NCI-H510A treated with DMSO at 0.1 percent for 48 hours (cell line): ENCODE data around the gene EPB41L1.
"Not testable (repeated sequence)": the region's sequence is repeated elsewhere in the genome, so short reads cannot be mapped to it uniquely, and the experiment has no call there.

Experiments
- DNase-seq: peaks from one replicate; lab custom pipeline; 2025; lab: John Stamatoyannopoulos, UW

Gene EPB41L1

GRCh38 chr20:36126836-36127527 lies 27.6 kb upstream of the EPB41L1 start:
- DNase-seq: no peak

GRCh38 chr20:36128463-36129159 lies 25.9 kb upstream of the EPB41L1 start:
- no peak for DNase-seq

- DNase-seq: no peak
Measured at GRCh38 chr20:36129160-36129543, 25.4 kb upstream of the EPB41L1 start.

- no peak for DNase-seq
Measured at GRCh38 chr20:36130390-36130789, 24.1 kb upstream of the EPB41L1 start.

- DNase-seq: no peak
Measured at GRCh38 chr20:36132802-36133211, 21.7 kb upstream of the EPB41L1 start.

GRCh38 chr20:36133821-36134220 lies 20.7 kb upstream of the EPB41L1 start:
- no peak for DNase-seq

GRCh38 chr20:36135159-36135558 lies 19.4 kb upstream of the EPB41L1 start:
- DNase-seq: no peak

- no peak for DNase-seq
Measured at GRCh38 chr20:36135821-36136220, 18.7 kb upstream of the EPB41L1 start.

GRCh38 chr20:36137313-36137712 lies 17.2 kb upstream of the EPB41L1 start:
- not testable (repeated sequence) for DNase-seq

GRCh38 chr20:36141310-36141709 lies 13.2 kb upstream of the EPB41L1 start:
- DNase-seq: no peak

GRCh38 chr20:36144336-36144735 lies 10.2 kb upstream of the EPB41L1 start:
- no peak for DNase-seq

- DNase-seq: no peak
Measured at GRCh38 chr20:36145877-36146707, 8.4 kb upstream of the EPB41L1 start.

- DNase-seq: no peak
Measured at GRCh38 chr20:36147690-36148089, 6.8 kb upstream of the EPB41L1 start.

- no peak for DNase-seq
Measured at GRCh38 chr20:36148439-36148838, 6.1 kb upstream of the EPB41L1 start.

GRCh38 chr20:36149012-36149411 lies 5.5 kb upstream of the EPB41L1 start:
- no peak for DNase-seq

- DNase-seq: no peak
Measured at GRCh38 chr20:36149469-36149868, 5.1 kb upstream of the EPB41L1 start.

GRCh38 chr20:36150489-36150846 lies 4.1 kb upstream of the EPB41L1 start:
- DNase-seq: no peak

GRCh38 chr20:36150847-36151539 lies 3.5 kb upstream of the EPB41L1 start:
- no peak for DNase-seq

- no peak for DNase-seq
Measured at GRCh38 chr20:36152261-36152660, 2.3 kb upstream of the EPB41L1 start.

- no peak for DNase-seq
Measured at GRCh38 chr20:36153204-36153603, 1.3 kb upstream of the EPB41L1 start.

GRCh38 chr20:36153736-36154699 lies 522 bp upstream of the EPB41L1 start:
- peak; percentile 60 for DNase-seq
